ENCODE measurements around the gene C10orf71.

DNA sequence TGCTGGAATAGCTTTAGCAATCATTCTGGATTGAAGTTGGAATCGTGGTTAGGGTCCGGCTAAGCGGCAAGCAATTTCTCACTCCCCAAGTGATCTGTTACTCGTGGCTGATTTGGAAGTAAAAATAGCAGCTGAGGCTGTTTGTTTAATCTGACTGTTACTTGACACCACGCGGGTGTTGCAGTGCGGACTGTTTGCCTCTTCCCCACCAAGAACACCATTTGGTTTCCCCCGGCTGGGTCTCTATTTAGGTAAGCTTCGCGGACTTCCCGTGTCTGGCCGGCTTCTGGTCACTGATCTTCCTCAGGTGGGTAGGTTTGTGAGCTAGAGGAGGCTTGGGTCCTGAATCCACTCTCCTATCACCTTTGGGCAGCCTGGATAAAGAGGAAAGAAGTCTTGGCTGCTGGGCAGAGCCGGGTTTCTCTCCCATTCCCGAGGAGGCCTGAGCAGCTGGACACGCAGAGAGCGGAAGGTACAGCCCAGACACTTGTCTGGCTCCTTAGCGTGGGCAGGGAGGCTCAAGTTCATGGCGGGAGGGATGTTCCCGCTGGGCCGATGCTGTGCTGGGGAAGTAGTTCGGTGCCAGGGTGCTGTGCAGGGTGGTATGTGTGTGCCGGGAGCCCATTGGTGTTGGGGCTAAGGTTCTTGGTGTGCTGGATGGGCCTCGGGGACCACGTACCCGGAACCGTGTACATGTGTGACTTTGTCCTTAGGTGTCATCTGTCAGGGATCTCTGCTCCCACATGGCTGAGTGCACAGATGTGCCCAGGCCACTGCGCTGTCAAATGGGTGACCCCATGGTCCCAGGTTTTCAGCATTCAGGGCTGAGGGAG is at the start of gene C10orf71:
- TF ChIP-seq, protein P1, sequence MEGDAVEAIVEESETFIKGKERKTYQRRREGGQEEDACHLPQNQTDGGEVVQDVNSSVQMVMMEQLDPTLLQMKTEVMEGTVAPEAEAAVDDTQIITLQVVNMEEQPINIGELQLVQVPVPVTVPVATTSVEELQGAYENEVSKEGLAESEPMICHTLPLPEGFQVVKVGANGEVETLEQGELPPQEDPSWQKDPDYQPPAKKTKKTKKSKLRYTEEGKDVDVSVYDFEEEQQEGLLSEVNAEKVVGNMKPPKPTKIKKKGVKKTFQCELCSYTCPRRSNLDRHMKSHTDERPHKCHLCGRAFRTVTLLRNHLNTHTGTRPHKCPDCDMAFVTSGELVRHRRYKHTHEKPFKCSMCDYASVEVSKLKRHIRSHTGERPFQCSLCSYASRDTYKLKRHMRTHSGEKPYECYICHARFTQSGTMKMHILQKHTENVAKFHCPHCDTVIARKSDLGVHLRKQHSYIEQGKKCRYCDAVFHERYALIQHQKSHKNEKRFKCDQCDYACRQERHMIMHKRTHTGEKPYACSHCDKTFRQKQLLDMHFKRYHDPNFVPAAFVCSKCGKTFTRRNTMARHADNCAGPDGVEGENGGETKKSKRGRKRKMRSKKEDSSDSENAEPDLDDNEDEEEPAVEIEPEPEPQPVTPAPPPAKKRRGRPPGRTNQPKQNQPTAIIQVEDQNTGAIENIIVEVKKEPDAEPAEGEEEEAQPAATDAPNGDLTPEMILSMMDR (IDR thresholded peaks at IDR 0.05), result no peak
- no peak for TF ChIP-seq POLR2A (IDR thresholded peaks at IDR 0.05)
